HAP-1 (cell line): ENCODE results near the gene AK1.

Experiments used
- DNase-seq, 2 experiments: peaks; one replicate each; pipeline ENCODE4 v3.0.0-alpha.2; 2016 to 2020; ENCODE audit warnings: low spot score in 2 of 2
- H3K27me3 ChIP-seq: fragments of 250-450 bp; sonication (Bioruptor Pico); 2 replicates; pipeline ENCODE4 v1.5.1; 2020; ENCODE audit warnings: low read depth, mild to moderate bottlenecking, moderate library complexity
- H3K36me3 ChIP-seq: fragments of 250-450 bp; sonication (Bioruptor Pico); replicated peaks from 2 replicates; pipeline ENCODE4 v1.5.1; 2020; ENCODE audit warnings: mild to moderate bottlenecking
- H3K4me1 ChIP-seq: fragments of 250-450 bp; sonication (Bioruptor Pico); 2 replicates; pipeline ENCODE4 v1.5.1; 2020; ENCODE audit warnings: mild to moderate bottlenecking
- H3K4me3 ChIP-seq: fragments of 250-450 bp; sonication (Bioruptor Pico); 2 replicates; pipeline ENCODE4 v1.5.1; 2020; ENCODE audit warnings: mild to moderate bottlenecking, moderate library complexity
- H3K9me3 ChIP-seq: fragments of 250-450 bp; sonication (Bioruptor Pico); 2 replicates; pipeline ENCODE4 v1.5.1; 2020; ENCODE audit warnings: mild to moderate bottlenecking, moderate library complexity
- in situ Hi-C: fragments of 300-500 bp; cut with MboI; formaldehyde crosslinking; loops from 3 replicates; pipeline ENCODE4 v1.14.3; 2020; ENCODE audit warnings: low sequenced_read_pairs, inconsistent platforms, mixed read lengths

The AK1 gene

GRCh38 chr9:127863191-127863621, 14.3 kb downstream of the AK1 start:
- Histone ChIP-seq H3K4me3 (no peak overlapping the region), H3K27me3 (no peaks in the 10 kb centered on the region), H3K4me1 (no peaks in the 10 kb centered on the region), H3K9me3 (no peaks in the 10 kb centered on the region), H3K36me3 (no peaks in the 10 kb centered on the region)
- in situ Hi-C loops, result no loop called here
- DNase-seq, result no peak

GRCh38 chr9:127862075-127863011, 15.1 kb downstream of the AK1 start:
- Histone ChIP-seq H3K36me3 (no peaks in the 10 kb centered on the region), H3K4me3 (no peak overlapping the region), H3K9me3 (no peaks in the 10 kb centered on the region), H3K27me3 (no peaks in the 10 kb centered on the region), H3K4me1 (no peaks in the 10 kb centered on the region)
- DNase-seq, result no peak
- in situ Hi-C loops, result no loop called here

- in situ Hi-C loops, result no loop called here
- H3K27me3 ChIP-seq, result no peaks in the 10 kb centered on the region
- no peaks in the 10 kb centered on the region for H3K9me3 ChIP-seq
- H3K4me1 ChIP-seq, result no peaks in the 10 kb centered on the region
- H3K4me3 ChIP-seq, result no peak overlapping the region
- no peak for DNase-seq
- H3K36me3 ChIP-seq, result no peaks in the 10 kb centered on the region
Measured at GRCh38 chr9:127860779-127861178, 16.7 kb downstream of the AK1 start.

GRCh38 chr9:127860260-127860659, 17.2 kb downstream of the AK1 start:
- Histone ChIP-seq H3K4me1 (no peaks in the 10 kb centered on the region), H3K9me3 (no peaks in the 10 kb centered on the region), H3K36me3 (no peaks in the 10 kb centered on the region), H3K4me3 (no peak overlapping the region), H3K27me3 (no peaks in the 10 kb centered on the region)
- in situ Hi-C loops, result no loop called here
- DNase-seq, result no peak

GRCh38 chr9:127858041-127858512, 19.4 kb downstream of the AK1 start:
- Histone ChIP-seq H3K27me3 (no peaks in the 10 kb centered on the region), H3K4me3 (no peak overlapping the region), H3K36me3 (no peaks in the 10 kb centered on the region), H3K4me1 (no peaks in the 10 kb centered on the region), H3K9me3 (no peaks in the 10 kb centered on the region)
- in situ Hi-C loops, result no loop called here
- DNase-seq, result no peak

GRCh38 chr9:127857278-127857677, 20.2 kb downstream of the AK1 start:
- Histone ChIP-seq H3K27me3 (no peaks in the 10 kb centered on the region), H3K4me1 (no peaks in the 10 kb centered on the region), H3K4me3 (no peak overlapping the region), H3K36me3 (no peaks in the 10 kb centered on the region), H3K9me3 (no peaks in the 10 kb centered on the region)
- in situ Hi-C loops, result no loop called here
- no peak for DNase-seq

GRCh38 chr9:127856729-127857116, 20.8 kb downstream of the AK1 start:
- Histone ChIP-seq H3K27me3 (no peaks in the 10 kb centered on the region), H3K4me3 (no peak overlapping the region), H3K4me1 (no peaks in the 10 kb centered on the region), H3K36me3 (no peaks in the 10 kb centered on the region), H3K9me3 (no peaks in the 10 kb centered on the region)
- no peak for DNase-seq
- in situ Hi-C loops, result no loop called here

- H3K4me3 ChIP-seq, result no peak overlapping the region
- in situ Hi-C loops, result no loop called here
- H3K4me1 ChIP-seq, result no peaks in the 10 kb centered on the region
- DNase-seq, result no peak
- H3K27me3 ChIP-seq, result no peaks in the 10 kb centered on the region
- no peaks in the 10 kb centered on the region for H3K36me3 ChIP-seq
- H3K9me3 ChIP-seq, result no peaks in the 10 kb centered on the region
Measured at GRCh38 chr9:127856094-127856728, 21.3 kb downstream of the AK1 start.

- Histone ChIP-seq H3K27me3 (no peaks in the 10 kb centered on the region), H3K4me1 (no peaks in the 10 kb centered on the region), H3K9me3 (no peaks in the 10 kb centered on the region), H3K36me3 (no peaks in the 10 kb centered on the region), H3K4me3 (no peak overlapping the region)
- no peak for DNase-seq
- in situ Hi-C loops, result no loop called here
Measured at GRCh38 chr9:127855522-127855921, 22.0 kb downstream of the AK1 start.

GRCh38 chr9:127854960-127855359, 22.5 kb downstream of the AK1 start:
- Histone ChIP-seq H3K4me1 (no peaks in the 10 kb centered on the region), H3K36me3 (no peaks in the 10 kb centered on the region), H3K4me3 (no peak overlapping the region), H3K27me3 (no peaks in the 10 kb centered on the region), H3K9me3 (no peaks in the 10 kb centered on the region)
- in situ Hi-C loops, result no loop called here
- DNase-seq, result no peak

- no peak within 1 kb of the TSS for H3K4me3 ChIP-seq
- H3K27me3 ChIP-seq, result no peaks in the 10 kb centered on the region
- in situ Hi-C loops, result no loop called here
- H3K9me3 ChIP-seq, result no peaks in the 10 kb centered on the region
- DNase-seq, result no peak
- H3K36me3 ChIP-seq, result no peaks in the 10 kb centered on the region
- no peaks in the 10 kb centered on the region for H3K4me1 ChIP-seq
Measured at GRCh38 chr9:127854184-127854806, 23.2 kb downstream of the AK1 start, which contains the start of gene ENG. Gene ENG (minus strand): TSS chr9:127854658. CDS start chr9:127854355, 303 bp downstream.

GRCh38 chr9:127853312-127854183, 23.9 kb downstream of the AK1 start:
- H3K4me1 ChIP-seq, result no peaks in the 10 kb centered on the region
- DNase-seq, result no peak
- no peak overlapping the region for H3K4me3 ChIP-seq

GRCh38 chr9:127852829-127853228, 24.6 kb downstream of the AK1 start:
- no peak overlapping the region for H3K4me3 ChIP-seq
- in situ Hi-C loops, result no loop called here
- DNase-seq, result no peak
- no peaks in the 10 kb centered on the region for H3K36me3 ChIP-seq
- no peaks in the 10 kb centered on the region for H3K4me1 ChIP-seq
- no peaks in the 10 kb centered on the region for H3K27me3 ChIP-seq
- no peaks in the 10 kb centered on the region for H3K9me3 ChIP-seq

More at GRCh38 chr9:127853312-127854183, 23.9 kb downstream of the AK1 start:
- in situ Hi-C loops, result no loop called here
- no peaks in the 10 kb centered on the region for H3K36me3 ChIP-seq
- no peaks in the 10 kb centered on the region for H3K27me3 ChIP-seq
- H3K9me3 ChIP-seq, result no peaks in the 10 kb centered on the region
